Measurements from ENCODE around the gene GFRA4.

The GFRA4 gene

DNA sequence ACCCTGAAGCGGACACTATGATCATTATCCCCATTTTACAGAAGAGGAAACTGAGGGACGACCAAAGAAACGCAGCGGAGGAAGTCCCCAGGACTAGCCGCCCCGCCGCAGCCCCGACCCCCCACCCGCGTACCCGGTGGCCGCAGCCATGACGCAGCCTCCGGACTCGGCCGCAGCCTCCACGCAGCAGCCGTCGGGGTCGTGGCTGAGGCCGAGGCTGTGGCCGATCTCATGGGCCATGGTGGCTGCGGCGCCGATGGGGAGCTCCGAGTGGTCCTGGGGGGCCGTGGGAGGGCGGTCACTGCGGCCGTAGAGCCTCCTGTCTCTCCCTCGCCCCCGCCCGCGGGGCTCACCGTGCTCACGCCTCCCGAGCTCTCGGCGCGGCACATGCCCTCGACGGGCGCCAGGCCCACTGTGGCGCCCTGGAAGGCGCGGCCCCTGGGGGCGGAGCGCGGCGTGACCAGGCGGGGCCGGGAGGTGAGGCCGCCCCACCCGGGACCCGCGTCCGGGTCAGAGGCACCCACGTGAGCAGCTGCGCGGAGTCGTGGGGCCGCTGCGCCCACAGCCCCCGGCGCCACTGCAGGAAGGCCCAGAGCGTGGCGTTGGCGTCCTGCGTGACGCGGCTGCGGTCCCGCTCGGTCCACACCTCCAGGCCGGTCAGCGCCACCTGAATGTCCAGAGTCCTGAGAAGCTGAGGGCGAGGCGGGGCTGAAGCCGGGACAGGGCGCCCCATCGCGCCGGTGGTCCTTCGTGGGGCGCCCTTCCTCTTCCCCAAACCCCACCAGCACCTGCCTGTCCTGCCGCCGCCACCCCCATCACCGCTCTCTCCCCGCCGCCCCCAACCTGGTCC is 10.2 kb upstream of the GFRA4 start:
- DNase-seq, result no peak

DNA sequence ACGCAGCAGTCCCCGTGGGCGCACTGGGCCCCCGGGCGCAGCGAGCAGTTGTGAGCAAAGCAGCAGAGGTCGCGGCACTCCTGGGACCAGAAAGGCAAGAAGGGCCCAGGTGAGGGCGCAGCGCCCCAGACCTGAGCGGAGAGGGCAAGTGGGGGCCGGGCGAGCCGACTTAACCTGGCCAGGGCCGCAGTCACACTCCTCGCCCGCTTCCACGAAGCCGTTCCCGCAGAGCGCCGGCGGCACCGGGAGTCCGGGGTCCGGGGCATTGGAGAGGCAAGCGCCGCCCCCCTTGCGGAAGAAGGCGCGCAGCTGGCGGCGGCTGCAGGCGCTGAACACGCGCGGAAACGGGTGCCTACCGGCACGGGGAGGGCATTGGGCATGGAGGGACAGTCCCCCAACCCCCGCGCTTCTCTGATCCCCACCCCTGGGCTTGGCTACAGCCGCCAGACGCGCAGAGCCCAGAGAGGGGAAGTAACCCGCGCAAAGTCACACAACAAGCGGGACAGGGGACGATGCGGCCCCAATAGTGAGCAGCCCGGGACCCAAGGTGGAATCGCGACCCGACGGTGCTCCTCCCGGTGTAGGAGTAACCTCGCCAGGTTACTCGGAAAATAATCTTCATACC is 9.5 kb upstream of the GFRA4 start:
- no peak for DNase-seq

DNA sequence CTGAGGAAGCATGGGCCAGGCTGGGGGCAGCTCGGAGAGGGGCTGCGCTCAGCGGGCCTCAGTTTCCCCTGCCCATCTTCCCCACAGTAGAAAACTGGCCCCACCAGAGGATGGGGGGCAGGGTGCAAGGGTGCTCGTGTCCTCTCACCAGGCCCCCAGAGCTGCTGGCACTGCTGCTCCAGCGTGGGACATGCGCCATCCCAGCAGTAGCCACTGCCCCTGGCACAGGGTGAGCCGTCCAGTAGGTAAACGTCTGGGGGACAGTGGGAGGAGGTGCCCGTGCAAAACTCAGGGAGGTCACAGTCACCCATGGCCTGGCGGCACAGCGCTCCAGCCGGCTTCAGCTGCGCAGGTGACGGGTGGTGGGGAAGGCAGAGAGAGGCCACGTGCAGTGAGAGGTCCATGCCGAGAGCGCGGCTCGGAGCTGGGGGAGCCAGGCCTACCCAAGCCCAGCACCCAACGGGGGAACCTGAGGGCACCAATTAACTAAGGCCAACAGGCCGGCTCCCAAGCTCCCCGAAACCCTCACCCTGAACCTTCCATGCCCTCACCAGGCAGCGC is 8.9 kb upstream of the GFRA4 start:
- DNase-seq, result no peak

DNA sequence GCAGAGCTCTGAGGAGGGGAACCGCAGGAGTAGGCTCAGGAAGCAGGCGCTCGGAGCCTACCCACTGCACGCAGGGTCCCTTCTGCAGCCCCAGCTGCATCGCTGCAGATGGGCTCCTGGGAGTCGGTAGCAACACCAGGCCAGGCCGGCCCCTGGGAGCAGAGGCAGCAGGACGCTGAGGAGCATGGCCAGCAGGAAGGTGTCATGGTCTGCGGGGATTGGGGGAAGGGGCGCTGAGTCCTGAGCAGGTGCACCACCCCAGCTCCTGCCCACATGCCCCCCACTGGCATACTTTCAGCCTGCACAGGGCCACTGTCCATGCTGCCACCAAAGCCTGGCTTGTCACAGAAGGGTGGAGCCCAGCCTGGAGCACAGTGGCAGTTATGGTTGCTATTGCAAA is 7.7 kb upstream of the GFRA4 start:
- DNase-seq, result no peak

DNA sequence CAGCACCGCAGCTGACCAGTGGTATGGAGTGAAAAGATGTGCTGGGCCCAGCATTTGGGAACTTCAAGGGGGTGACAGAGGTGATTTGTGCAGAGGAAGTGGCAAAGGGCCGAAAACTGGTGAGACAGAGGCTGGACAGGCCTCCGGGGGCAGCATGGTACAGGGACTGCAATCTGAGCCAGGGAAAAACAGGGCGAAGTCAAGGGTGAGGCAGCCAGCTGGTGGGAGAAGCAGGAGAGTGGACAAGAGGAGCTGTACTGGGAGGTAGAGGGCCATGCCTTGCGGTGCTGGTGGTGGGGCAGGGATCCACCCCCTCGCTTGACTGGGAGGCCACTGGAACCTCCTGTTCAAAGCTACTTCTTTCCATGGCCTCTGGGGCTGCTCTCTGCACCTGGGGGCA is 7.3 kb upstream of the GFRA4 start:
- no peak for DNase-seq

DNA sequence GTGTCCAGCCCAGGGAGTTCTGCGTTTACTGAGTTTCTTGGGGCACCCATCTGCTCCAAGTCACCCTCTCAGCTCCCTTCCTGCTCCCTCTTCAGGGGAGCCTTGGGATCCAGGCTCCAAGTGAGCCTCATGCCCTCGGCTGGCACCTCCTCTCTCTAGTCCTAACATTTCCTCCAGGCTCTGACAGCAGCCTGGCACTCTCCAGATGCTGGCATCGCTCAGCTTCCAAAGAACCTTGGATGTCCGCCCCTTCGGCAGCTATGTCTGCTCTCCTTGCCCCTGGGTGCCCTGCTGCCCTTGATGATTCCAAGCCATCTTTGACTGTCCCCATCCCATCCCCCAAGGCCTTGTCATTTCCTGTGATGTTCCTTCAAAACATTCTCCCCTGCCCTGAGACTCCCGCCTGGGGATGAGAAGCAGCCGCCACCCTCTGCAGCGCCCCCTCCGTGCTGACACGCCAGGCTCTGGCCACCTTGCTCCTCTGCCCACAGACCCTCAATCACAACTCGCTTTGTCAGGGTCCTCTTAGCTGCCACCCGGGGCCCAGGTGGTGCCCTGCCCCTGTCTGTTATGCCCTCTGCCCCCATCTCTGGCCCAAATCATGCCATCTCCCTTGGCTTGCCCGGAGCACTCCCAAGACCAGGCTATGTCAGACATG is 6.6 kb upstream of the GFRA4 start:
- DNase-seq, result no peak

DNA sequence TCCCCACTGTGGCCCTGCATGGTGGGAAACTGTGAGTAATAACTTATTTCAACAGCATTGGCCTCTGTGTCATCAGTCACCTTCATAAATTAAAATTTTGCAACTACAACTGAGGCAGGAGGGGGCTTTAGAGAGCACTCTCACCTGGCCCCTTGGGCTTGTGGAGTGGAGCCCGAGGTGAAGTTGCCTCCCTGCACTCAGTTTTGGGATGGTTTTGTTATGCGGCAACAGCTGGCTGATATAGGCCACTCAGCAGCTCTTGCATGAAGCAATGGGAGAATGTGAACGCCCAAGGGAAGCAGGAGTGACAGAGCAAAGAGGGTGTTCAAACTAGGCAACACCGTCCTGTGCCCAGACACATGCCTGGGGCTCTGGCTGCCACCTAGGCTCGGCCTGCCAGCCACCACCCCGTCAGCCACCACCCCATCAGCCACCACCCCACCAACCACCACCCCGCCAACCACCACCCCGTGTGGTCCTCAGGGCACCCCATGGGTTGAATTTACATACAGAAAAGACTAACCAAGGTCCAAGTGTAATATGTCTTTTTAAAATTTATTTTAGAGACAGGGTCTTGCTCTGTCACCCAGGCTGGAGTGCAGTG is 4.3 kb upstream of the GFRA4 start:
- DNase-seq, result no peak

DNA sequence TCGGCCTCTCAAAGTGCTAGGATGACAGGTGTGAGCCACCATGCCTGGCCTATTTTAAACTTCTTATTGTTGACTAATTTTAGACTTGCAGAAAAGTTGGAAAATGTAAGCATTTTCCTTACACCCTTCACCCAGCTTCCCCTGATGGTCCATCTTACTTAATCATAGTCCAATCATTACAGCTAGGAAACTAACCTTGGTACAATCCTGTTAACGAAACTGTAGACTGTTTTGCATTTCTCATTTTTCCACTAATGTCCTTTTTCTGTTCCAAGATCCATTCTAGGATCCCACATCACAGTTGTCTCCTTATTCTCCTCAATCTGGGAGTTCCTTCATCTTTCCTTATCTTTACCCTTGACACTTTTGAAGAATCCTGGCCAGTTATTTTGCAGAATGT is 659 bp upstream of the GFRA4 start:
- DNase-seq, result no peak

DNA sequence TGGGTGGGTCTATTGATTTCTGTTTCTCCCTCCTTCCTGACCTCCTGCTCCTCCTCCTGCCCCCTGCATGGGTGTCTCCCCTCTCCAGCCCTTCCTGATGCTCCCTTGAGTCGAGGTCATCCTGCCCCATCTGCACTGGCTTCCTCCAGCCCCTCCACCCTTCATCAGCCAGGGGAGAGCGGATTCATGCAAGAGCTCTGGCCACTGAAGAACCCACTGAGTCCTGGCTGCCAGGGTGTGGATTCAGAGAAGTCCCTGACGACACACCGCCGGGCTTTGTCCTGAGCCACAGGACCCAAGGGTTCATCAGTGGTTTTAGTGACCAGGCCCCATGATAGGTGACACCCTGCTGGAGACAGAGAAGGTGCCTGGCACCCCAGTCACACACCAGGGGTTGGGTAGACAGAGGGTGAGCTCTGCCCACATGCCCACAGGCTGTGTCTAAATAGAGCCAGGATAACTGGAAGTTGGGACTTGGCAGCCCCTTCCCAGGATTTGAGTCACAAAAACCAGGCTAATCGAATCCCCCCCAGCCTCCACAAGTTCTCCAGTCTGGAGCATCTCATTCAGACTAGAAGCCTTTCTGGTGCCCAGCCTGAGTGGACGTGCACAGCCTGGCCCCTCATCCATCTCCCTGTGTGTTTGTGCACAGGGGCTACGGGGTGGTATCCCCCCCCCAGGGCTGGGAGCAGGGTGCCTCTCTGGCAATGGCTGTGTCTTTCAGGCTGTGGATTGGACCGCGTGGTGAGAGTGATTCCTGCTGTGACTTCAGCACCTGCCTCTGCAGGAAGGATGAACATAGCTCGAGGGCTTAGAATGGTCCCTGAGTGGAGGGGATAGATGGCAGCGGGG is 1.2 kb downstream of the GFRA4 start:
- DNase-seq, result no peak

DNA sequence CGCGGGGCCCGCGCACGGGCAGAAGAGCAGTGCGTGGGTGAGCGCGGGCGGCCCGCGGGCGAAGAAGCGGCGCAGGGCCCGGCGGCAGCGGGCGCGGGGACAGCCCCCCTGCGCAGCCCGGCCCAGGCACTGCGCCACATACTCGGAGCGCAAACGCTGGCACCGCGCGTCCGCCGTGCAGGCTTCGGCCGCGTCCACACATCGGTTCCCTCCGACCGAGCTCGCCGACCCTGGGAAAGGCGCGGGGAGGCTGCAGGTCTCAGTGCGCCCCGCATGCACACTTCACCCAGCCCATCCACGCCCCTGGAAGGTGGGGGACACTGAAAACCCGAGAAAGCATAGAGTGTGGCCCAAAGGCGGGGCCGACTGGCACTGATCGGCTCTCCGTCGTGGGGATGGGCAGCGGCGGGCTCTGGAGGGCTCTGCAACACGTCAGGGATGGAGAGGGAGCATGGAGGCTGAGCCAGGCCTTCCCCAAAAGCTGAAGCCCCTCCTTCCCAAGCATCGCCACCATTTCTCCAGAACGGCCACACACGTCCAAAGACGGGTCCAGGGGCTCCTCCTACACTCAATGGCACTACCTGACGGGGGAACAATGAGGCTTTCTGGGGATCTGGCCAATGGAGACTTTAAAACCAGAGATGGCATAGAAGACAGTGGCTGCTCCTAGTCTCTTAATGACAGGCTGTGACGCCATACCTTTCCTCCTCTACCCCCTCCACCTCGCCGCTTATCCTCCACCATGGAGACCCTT is 2.0 kb downstream of the GFRA4 start:
- no peak for DNase-seq

DNA sequence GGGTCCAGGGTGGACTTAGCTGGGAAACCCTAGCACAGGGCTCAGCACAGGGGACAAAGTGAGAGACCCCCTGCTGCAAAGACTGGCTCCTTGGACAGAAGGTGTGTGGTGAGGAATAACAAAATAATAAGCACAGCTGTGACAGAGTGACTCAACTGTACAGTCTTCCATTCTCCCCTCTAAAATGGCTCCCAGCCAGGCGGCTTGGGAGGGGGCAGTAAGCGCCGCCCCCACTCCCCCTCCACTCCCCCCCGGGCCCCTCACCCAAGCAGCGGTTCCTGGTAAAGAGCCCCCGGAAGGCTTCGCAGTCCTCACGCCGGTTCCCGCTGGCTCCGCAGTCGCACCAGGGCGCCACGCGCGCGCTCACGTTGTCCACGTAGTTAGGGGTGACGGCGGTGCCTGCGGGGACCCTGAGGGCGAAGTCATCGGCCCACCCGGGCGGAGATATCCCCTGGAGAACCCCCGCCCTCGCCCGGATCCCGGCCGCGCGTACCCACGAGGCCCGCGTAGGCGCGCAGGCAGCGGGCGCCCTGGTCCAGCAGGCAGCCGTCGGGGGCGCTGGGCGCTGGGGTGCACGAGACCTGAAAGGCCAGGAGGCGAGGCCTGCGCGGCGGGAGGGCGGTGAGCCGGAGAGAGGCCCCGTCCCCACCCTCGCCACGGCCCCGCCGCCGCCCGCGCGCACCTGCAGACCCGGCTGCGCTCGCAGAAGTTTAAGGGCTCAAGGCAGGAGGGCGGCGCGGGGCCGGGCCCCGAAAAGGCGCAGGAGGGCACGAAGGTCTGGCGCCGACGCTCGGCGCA is 2.7 kb downstream of the GFRA4 start:
- no peak for DNase-seq

DNA sequence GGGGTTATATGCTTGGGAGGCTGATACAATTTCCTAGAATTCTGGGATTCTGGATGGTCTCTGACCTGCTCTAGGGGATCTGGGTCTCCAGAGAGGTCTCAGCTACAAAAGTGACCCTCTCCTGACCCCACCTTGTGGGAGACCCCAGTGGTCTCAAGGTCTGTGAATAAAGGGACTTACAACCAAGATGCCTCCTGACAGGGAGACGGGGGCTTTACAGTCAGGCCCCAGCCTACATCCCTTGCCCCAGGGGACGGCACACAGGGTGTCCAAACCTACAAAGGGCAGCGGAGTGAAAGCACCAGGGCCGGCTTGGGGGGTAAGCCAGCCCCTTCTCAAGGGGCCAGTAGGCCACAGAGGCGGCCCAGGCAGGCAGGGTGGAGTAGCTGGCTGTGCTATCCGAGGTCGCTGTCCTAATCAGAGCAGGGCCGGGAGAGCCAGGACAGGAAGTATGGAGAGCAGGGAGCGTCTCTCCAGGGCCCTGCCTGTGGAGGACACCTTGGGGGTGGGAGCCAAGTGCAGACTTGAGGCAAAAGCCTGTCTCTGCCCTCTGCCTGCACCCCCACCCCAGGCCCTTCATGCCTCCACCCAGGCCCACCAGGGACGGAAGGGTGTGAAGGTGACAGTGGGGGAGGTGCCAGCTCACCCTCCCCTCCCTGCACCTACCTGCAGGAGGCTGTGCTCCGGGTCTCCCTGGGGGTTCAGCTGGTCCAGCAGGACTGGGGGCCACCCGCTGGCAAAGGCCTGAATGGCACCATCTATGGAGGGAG is 3.5 kb downstream of the GFRA4 start:
- DNase-seq, result no peak

DNA sequence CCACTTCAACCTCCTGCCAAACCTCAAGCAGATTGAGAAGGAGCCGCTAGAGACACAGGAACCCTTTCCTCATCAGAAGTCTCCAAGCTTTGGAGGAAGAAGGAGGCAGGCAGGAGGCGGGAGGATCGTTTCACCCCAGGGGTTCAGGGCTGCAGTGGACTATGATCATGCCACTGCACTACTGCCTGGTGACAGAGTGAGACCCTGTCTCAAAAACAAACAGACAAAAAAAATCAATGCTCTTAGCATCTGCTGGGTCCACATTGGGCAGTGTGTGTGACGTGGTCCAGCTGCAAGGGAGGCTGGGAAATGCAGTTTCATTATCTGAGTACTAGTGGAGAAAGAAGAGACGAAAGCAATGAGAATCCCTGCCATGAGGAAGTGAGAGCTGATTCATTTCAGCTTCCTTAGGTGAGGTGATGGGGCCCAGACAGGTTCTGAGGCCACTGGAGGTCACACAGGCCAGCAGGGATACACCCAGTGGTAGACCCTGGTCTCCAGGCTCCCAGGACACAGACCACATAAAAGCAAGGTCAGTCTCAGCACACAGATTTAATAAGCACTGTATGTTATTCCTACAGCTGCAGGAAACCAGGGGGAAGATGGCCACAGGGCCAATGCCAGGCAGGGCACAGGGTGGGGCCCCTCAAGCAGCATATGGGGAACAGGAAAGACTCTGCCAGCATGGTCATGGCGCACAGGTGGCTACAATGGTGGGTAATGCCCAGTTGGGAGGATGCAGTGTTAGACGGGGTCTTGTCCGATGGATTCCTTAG is 4.3 kb downstream of the GFRA4 start:
- DNase-seq, result no peak

DNA sequence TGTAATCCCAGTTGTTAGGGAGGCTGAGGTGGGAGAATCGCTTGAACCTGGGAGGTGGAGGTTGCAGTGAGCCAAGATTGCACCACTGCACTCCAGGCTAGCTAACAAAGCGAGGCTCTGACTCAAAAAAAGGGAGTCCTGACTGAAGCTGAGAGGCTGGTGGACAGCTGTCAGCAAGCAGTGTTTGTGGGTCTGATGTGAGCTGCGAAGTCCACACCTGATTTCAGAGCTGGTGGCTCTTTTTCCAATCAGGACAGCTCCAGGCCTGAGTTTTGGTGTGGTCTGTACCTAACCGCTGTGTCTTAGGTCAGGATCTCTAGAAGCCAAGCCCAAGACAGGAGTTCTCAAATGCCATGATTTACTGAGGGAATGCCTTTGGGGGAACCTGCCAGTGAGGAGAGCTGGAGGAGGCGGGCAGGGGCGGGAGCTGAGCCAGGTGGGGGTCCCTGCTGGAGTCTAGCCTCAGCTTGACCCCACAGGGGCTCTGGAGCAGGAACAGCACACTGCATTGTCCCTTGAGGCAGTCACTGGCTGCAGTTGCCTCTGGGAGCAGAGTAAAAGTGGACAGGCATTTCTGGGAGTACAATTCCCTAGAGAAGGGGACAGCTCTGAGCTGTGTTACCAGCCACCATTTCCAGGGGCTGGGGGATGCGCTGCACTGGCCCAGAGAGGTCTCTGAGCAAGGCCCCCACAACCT is 5.0 kb downstream of the GFRA4 start:
- DNase-seq, result no peak

DNA sequence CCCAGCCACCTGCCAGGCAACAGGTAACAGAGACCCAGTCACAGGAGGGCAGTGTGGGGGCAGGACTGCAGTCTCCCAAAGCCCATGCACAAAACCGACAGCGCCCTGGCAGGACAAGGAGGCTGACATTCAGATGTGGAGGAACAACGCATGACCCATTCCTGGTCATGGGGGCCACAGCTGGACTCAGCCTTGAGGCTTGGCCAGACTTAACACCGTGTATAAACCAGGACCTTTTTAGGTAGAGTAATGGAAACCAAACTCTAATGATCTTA is 8.1 kb downstream of the GFRA4 start:
- no peak for DNase-seq

DNA sequence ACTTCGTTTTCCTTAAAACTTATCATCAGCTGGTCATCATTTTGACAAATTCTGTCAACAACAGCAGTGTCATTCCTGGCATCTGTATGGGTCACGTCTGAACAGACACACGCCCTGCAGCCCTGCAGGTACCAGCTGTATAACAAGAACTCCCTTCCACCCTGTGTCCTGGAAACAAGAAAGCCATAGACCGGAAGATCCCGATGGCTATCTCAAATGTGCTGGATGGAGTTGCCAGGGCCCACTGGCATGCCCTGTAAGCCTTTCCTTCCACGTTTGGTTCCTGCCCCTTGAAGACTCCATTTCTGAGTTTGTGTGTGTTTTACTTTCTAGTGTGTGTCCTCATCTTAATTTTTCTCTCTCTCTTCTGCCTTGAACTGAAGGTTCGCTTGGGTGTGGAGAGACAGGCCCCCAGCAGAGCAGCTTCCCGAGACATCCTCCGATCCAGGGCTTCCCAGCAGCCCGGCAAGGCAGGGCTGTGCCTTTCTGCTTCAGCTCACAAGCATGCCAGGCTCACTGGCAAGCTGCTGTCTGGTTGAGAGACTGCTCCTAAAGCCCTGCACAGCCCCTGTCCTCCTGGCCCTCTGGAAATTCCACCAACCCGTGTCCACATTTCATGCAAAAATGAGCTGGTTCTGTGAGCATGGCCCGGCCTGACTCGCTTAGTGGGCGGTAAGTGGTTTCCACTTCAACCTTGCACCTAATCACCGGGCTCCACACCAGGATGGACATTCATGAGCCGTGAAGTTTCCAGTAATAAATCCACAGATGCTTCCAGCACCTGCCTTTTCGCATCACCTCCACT is 8.7 kb downstream of the GFRA4 start:
- DNase-seq, result no peak

DNA sequence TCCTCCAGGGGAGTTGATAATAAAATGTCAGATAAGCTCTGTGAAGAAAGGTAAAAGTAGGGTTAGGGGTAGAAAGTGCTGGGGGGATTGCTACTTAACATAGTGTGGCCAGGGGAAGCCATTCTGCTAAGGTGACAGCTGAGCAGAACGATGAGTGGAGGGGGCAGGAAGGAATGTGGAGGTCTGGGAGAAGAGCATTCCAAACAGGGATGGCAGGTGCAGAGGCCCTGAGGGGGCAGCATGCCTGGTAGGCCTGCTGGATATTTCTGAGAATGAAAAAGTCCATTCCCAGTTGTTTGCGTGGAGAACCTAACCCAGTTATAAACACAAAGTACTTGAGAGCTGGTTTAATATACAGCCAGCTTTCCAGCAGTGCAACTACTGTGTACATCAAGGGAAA is 9.3 kb downstream of the GFRA4 start:
- no peak for DNase-seq
